Fibroblast of lung (primary cell): Measurements from ENCODE around the gene TMEM9. TPM values are rescaled to one million over a fixed set of nuclear protein-coding genes. Genes with fewer than 3 reads are reported as not detected.

Experiments used
- DNase-seq, 2 donors: peaks; one replicate each; pipeline versions ENCODE4 v3.0.0 to v3.0.0-alpha.2; 2010; ENCODE audit warnings: low read depth in 2 of 2
- H2AFZ ChIP-seq: 2 replicates; pipeline ENCODE4 v1.5.1; 2012; ENCODE audit warnings: low read length, control low read depth, inconsistent platforms
- H3K27ac ChIP-seq: 2 replicates; pipeline ENCODE4 v1.5.1; 2011; ENCODE audit warnings: low read length, control low read depth; ENCODE audit not compliant: insufficient read depth
- H3K27me3 ChIP-seq: 2 replicates; pipeline ENCODE4 v1.5.1; 2011; ENCODE audit warnings: mild to moderate bottlenecking, low read length; ENCODE audit not compliant: control insufficient read depth, insufficient read depth
- H3K36me3 ChIP-seq: 2 replicates; pipeline ENCODE4 v1.5.1; 2011; ENCODE audit warnings: low read length; ENCODE audit not compliant: control insufficient read depth, insufficient read depth
- H3K4me1 ChIP-seq: 2 replicates; pipeline ENCODE4 v1.5.1; 2011; ENCODE audit warnings: low read length; ENCODE audit not compliant: control insufficient read depth, insufficient read depth; ENCODE audit errors: extremely low read depth
- H3K4me2 ChIP-seq: 2 replicates; pipeline ENCODE4 v1.5.1; 2011; ENCODE audit warnings: low read length, control low read depth; ENCODE audit not compliant: insufficient read depth; ENCODE audit errors: extremely low read depth
- H3K4me3 ChIP-seq, 4 experiments: fragments of 200-600 bp in 1 of 4; sonication (generic) in 1 of 4; replicated peaks in 1 of 4; 2 replicates each; pipeline ENCODE4 v1.5.1; 2011 to 2016; ENCODE audit warnings: low read length in 4 of 4, low read depth in 3 of 4, mild to moderate bottlenecking in 3 of 4, control low read depth in 2 of 4, inconsistent platforms in 1 of 4, mixed read lengths in 1 of 4; ENCODE audit not compliant: insufficient read depth in 1 of 4; ENCODE audit errors: control extremely low read depth in 1 of 4
- H3K79me2 ChIP-seq: 2 replicates; pipeline ENCODE4 v1.5.1; 2012; ENCODE audit warnings: mild to moderate bottlenecking, low read length, inconsistent platforms; ENCODE audit not compliant: control insufficient read depth, insufficient read depth
- H3K9ac ChIP-seq: 2 replicates; pipeline ENCODE4 v1.5.1; 2011; ENCODE audit warnings: mild to moderate bottlenecking, low read length, control low read depth; ENCODE audit not compliant: insufficient read depth
- H3K9me3 ChIP-seq: 2 replicates; pipeline ENCODE4 v1.5.1; 2012; ENCODE audit warnings: low read depth, low read length; ENCODE audit not compliant: control insufficient read depth, insufficient read depth
- H4K20me1 ChIP-seq: 2 replicates; pipeline ENCODE4 v1.5.1; 2011; ENCODE audit warnings: low read length; ENCODE audit not compliant: control insufficient read depth, insufficient read depth; ENCODE audit errors: extremely low read depth
- CTCF ChIP-seq, 2 donors: IDR thresholded peaks in 1 of 2; conservative IDR thresholded peaks in 1 of 2; 1 replicate in 1 of 2; 2 replicates in 1 of 2; pipeline ENCODE4 v1.5.1; 2011 to 2012; ENCODE audit warnings: low read length in 2 of 2, control low read depth in 1 of 2, inconsistent platforms in 1 of 2, low read depth in 1 of 2, mild to moderate bottlenecking in 1 of 2
- EZH2 ChIP-seq: IDR thresholded peaks from 2 replicates; pipeline ENCODE4 v1.5.1; 2012; ENCODE audit warnings: low read length, control low read depth, mild to moderate bottlenecking; ENCODE audit errors: missing control alignments
- polyA plus RNA-seq, 2 donors: library from polyadenylated mRNA; depleted of rRNA in 1 of 2; stranded (reverse) in 1 of 2; unstranded in 1 of 2; fragments of >200 nt; gene quantifications; 2 replicates each; pipeline ENCODE4 v1.2.1, GENCODE V29; 2011 to 2012; ENCODE audit warnings: missing spikeins in 1 of 2
- total RNA-seq: library from RNA; depleted of rRNA; stranded (reverse); fragments of >200 nt; gene quantifications from 2 replicates; pipeline ENCODE4 v1.2.1, GENCODE V29; 2014

Gene TMEM9
- total and polyA plus RNA-seq, 2 donors (not counting 1 experiment from before 2014, with no cell fraction given), result 58.2 to 91.0 TPM

GRCh38 chr1:201156346-201156745 is 2.1 kb upstream of the TMEM9 start:
- H3K9me3 ChIP-seq, result no peaks in the 10 kb centered on the region
- H4K20me1 ChIP-seq, result no peaks in the 10 kb centered on the region
- H3K27me3 ChIP-seq, result peaks cover 21% of the 10 kb centered on the region
- H3K4me3 ChIP-seq, result no peak overlapping the region
- no peak overlapping the region for H3K4me2 ChIP-seq
- H3K79me2 ChIP-seq, result no peaks in the 10 kb centered on the region
- DNase-seq, result no peak
- H2AFZ ChIP-seq, result no peak overlapping the region
- H3K9ac ChIP-seq, result no peak overlapping the region
- H3K27ac ChIP-seq, result no peak overlapping the region
- H3K4me1 ChIP-seq, result peaks cover 2% of the 10 kb centered on the region
- peaks cover 3% of the 10 kb centered on the region for H3K36me3 ChIP-seq
- TF ChIP-seq EZH2 (no peak), CTCF (conservative IDR thresholded peaks at IDR 0.05 in 1 of 2, IDR thresholded peaks at IDR 0.05 in 1 of 2; ENCODE audit: low read depth in 1 of 2, low read length in 2 of 2) (no peak)

- H3K27me3 ChIP-seq, result peaks cover 21% of the 10 kb centered on the region
- H2AFZ ChIP-seq, result no peak overlapping the region
- no peak overlapping the region for H3K9ac ChIP-seq
- DNase-seq, result no peak
- peaks cover 6% of the 10 kb centered on the region for H3K36me3 ChIP-seq
- no peak overlapping the region for H3K4me2 ChIP-seq
- H3K9me3 ChIP-seq, result no peaks in the 10 kb centered on the region
- H3K4me1 ChIP-seq, result peaks cover 2% of the 10 kb centered on the region
- H3K79me2 ChIP-seq, result no peaks in the 10 kb centered on the region
- no peaks in the 10 kb centered on the region for H4K20me1 ChIP-seq
- no peak overlapping the region for H3K27ac ChIP-seq
- no peak for TF ChIP-seq EZH2
- no peak overlapping the region for H3K4me3 ChIP-seq
Measured at GRCh38 chr1:201155354-201155753, 1.1 kb upstream of the TMEM9 start.

GRCh38 chr1:201153474-201154388 is 543 bp downstream of the TMEM9 start:
- peaks cover 2% of the 10 kb centered on the region for H3K4me1 ChIP-seq
- H3K9me3 ChIP-seq, result no peaks in the 10 kb centered on the region
- no peaks in the 10 kb centered on the region for H3K79me2 ChIP-seq
- peak in 1 of 2 donors; percentile 6 for DNase-seq
- peak overlapping the region; percentile 42 for H3K27ac ChIP-seq
- peak overlapping the region; percentile 64 to 79 (median 72) for H3K4me3 ChIP-seq
- peak overlapping the region; percentile 65 for H2AFZ ChIP-seq
- H3K9ac ChIP-seq, result peak overlapping the region; percentile 78
- H3K27me3 ChIP-seq, result peaks cover 15% of the 10 kb centered on the region
- peaks cover 8% of the 10 kb centered on the region for H3K36me3 ChIP-seq
- H3K4me2 ChIP-seq, result peak overlapping the region; percentile 92
- TF ChIP-seq EZH2 (no peak), CTCF (conservative IDR thresholded peaks at IDR 0.05 in 1 of 2, IDR thresholded peaks at IDR 0.05 in 1 of 2; ENCODE audit: low read depth in 1 of 2, low read length in 2 of 2) (no peak)
- no peaks in the 10 kb centered on the region for H4K20me1 ChIP-seq
